NB4 (cell line): ENCODE measurements around the gene KCNG2.

Source experiments
- DNase-seq: peaks from one replicate; pipeline ENCODE4 v3.0.0; 2010; ENCODE audit warnings: low read depth
- H3K4me3 ChIP-seq: one replicate; pipeline ENCODE4 v1.5.1; 2011; ENCODE audit warnings: mild to moderate bottlenecking, low read depth, low read length, moderate library complexity
- CTCF ChIP-seq: IDR thresholded peaks from one replicate; pipeline ENCODE4 v1.5.1; 2012; ENCODE audit warnings: low read depth, low read length
- MYC ChIP-seq: IDR thresholded peaks from 2 replicates; pipeline ENCODE4 v1.6.1; 2011; ENCODE audit warnings: low read depth, low read length
- POLR2A ChIP-seq: IDR thresholded peaks from 2 replicates; pipeline ENCODE4 v1.6.1; 2011; ENCODE audit warnings: mild to moderate bottlenecking; ENCODE audit not compliant: insufficient read length; ENCODE audit errors: extremely low read depth
- TF ChIP-seq, protein P1 (sequence below): IDR thresholded peaks from 2 replicates; pipeline ENCODE4 v1.6.1; 2011; ENCODE audit warnings: low read depth, low read length

Gene KCNG2

GRCh38 chr18:79819968-79820351, 22.2 kb downstream of the KCNG2 start:
- H3K4me3 ChIP-seq: no peak overlapping the region
- peak; percentile 84 for DNase-seq
- TF ChIP-seq, protein P1, sequence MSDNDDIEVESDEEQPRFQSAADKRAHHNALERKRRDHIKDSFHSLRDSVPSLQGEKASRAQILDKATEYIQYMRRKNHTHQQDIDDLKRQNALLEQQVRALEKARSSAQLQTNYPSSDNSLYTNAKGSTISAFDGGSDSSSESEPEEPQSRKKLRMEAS: peak; percentile 86
- TF ChIP-seq MYC (peak; percentile 73), POLR2A (no peak)

GRCh38 chr18:79823120-79823519, 25.4 kb downstream of the KCNG2 start:
- peak; percentile 72 for DNase-seq
- H3K4me3 ChIP-seq: no peak overlapping the region
- TF ChIP-seq, protein P1: peak; percentile 62; the same call in 1 of the 2 replicates
- TF ChIP-seq POLR2A: no peak

DNA sequence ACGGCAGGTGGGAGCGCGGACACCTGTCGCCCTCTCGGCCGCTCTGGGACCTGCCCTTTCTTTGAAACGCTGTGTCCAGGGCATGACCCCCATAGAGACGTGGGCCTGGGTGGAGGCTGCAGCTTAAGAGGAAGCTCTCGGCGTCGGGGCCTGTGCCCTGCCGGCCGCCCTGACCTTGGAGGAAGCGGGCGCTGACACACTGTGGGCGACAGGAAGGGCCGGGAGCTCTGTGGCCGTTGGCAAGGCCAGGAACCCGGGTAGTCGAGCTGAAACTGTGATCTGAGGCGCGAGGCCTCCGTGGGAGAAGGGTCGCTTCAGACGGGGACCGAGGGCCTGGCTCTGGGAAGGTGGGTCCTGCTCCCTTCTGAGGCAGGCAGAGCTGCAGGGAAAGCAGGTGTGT, 28.2 kb downstream of the KCNG2 start:
- TF ChIP-seq CTCF (no peak), MYC (no peak), POLR2A (no peak)
- TF ChIP-seq, protein P1: no peak
- no peak for DNase-seq
- H3K4me3 ChIP-seq: no peak overlapping the region

GRCh38 chr18:79826966-79827365, 29.2 kb downstream of the KCNG2 start:
- no peak overlapping the region for H3K4me3 ChIP-seq
- no peak for TF ChIP-seq MYC
- TF ChIP-seq POLR2A: no peak
- no peak for TF ChIP-seq CTCF
- TF ChIP-seq, protein P1: no peak
- DNase-seq: no peak

DNA sequence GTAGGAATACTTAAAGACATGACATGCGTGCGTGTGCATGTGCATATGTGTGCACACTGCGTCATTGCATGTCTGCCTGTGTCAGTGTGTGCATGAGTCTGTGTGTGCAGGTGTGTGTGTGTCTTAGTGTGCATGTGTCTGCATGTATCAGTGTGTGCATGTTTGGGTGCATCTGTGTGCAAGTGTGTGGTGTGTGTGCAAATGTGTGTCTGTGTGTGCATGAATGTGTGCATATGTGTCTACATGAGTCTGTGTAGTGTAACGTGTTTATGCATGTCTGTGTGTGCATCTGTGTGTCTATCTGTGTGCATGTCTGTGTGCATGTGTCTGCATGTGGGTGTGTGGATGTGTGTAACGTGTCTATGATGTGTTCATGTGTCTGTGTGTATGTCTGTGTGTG, 30.5 kb downstream of the KCNG2 start:
- DNase-seq: no peak
- TF ChIP-seq CTCF (no peak), POLR2A (no peak), MYC (no peak)
- TF ChIP-seq, protein P1: no peak
- H3K4me3 ChIP-seq: no peak overlapping the region

DNA sequence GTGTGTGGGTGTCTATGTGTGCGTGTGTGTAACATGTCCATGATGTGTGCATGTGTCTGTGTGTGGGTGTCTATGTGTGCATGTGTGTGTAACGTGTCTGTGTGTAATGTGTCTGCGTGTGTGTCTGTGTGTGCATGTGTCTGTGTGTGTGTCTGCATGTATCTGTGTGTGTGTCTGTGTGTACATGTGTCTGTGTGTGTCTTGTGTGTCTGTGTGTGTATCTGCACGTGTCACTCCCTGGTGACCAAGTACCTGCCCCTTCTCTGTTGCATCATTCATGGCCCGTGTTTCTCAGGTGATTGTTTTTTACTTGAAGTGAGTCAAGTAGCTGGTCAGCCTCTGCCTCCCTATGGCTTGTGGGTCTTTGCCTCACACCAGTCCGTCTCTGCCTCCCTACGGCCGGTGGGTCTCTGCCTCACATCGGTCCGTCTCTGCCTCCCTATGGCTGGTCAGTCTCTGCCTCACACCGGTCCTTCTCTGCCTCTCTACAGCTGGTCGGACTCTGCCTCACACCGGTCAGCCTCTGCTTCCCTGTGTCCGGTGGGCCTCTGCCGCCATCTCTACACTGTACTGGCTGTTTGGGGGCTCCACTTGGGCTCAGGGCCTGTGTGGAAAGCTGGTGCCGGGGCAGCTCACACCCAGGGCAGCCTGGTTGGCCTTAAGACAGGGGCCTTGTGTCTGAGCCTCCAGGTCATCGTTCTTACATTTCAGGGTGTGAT, 31.6 kb downstream of the KCNG2 start:
- H3K4me3 ChIP-seq: no peak overlapping the region
- DNase-seq: no peak
- TF ChIP-seq MYC (no peak), POLR2A (no peak), CTCF (no peak)
- TF ChIP-seq, protein P1: no peak
